ENCODE results near the gene TMEM101.

Gene TMEM101

GRCh38 chr17:44012391-44012790, 2.4 kb downstream of the TMEM101 start:
- no peak overlapping the region for H3K9ac ChIP-seq (ENCODE audit: low read depth, low read length, poor library complexity, severe bottlenecking)
- H3K4me1 ChIP-seq (ENCODE audit: insufficient read depth, low read length, poor library complexity, severe bottlenecking) = peaks cover 14% of the 10 kb centered on the region
- no peaks in the 10 kb centered on the region for H3F3A ChIP-seq (ENCODE audit: low read depth)
- no peak overlapping the region for H3K4me2 ChIP-seq (ENCODE audit: low read depth, low read length, poor library complexity, severe bottlenecking)
- TF ChIP-seq EZH2phosphoT487 (IDR thresholded peaks at IDR 0.05; ENCODE audit: borderline replicate concordance) (no peak), CTCF (conservative IDR thresholded peaks at IDR 0.05; ENCODE audit: low read length) (no peak)
- no peak overlapping the region for H3K4me3 ChIP-seq (ENCODE audit: low read length, poor library complexity, severe bottlenecking)
- no peaks in the 10 kb centered on the region for H3K9me2 ChIP-seq (replicated peaks; ENCODE audit: low read depth, low read length)
- H3K79me2 ChIP-seq (ENCODE audit: insufficient read depth, low read length) = peaks cover 11% of the 10 kb centered on the region; the same call in 1 of the 2 replicates
- no peaks in the 10 kb centered on the region for H3K27me3 ChIP-seq (ENCODE audit: insufficient read depth, low read length, poor library complexity, severe bottlenecking)
- H3K9me3 ChIP-seq (ENCODE audit: insufficient read depth, low read depth, low read length) = no peaks in the 10 kb centered on the region
- no peak overlapping the region for H2AFZ ChIP-seq (ENCODE audit: low read length)
- no peaks in the 10 kb centered on the region for H4K20me1 ChIP-seq (ENCODE audit: insufficient read depth, low read length, poor library complexity, severe bottlenecking)
- no peaks in the 10 kb centered on the region for H3K36me3 ChIP-seq (ENCODE audit: insufficient read depth, low read length)

- Histone ChIP-seq H3K27me3 (ENCODE audit: insufficient read depth, low read length, poor library complexity, severe bottlenecking) (no peaks in the 10 kb centered on the region), H3K79me2 (ENCODE audit: insufficient read depth, low read length) (peaks cover 11% of the 10 kb centered on the region; the same call in 1 of the 2 replicates), H3K9me3 (ENCODE audit: insufficient read depth, low read depth, low read length) (no peaks in the 10 kb centered on the region), H3K36me3 (ENCODE audit: insufficient read depth, low read length) (no peaks in the 10 kb centered on the region), H3K4me1 (ENCODE audit: insufficient read depth, low read length, poor library complexity, severe bottlenecking) (peaks cover 18% of the 10 kb centered on the region), H3F3A (ENCODE audit: low read depth) (no peaks in the 10 kb centered on the region), H2AFZ (ENCODE audit: low read length) (no peak overlapping the region), H3K4me3 (ENCODE audit: low read length, poor library complexity, severe bottlenecking) (no peak overlapping the region), H3K9me2 (replicated peaks; ENCODE audit: low read depth, low read length) (no peaks in the 10 kb centered on the region), H4K20me1 (ENCODE audit: insufficient read depth, low read length, poor library complexity, severe bottlenecking) (no peaks in the 10 kb centered on the region), H3K4me2 (ENCODE audit: low read depth, low read length, poor library complexity, severe bottlenecking) (no peak overlapping the region), H3K9ac (ENCODE audit: low read depth, low read length, poor library complexity, severe bottlenecking) (no peak overlapping the region)
- TF ChIP-seq CTCF (conservative IDR thresholded peaks at IDR 0.05; ENCODE audit: low read length) (no peak), EZH2phosphoT487 (IDR thresholded peaks at IDR 0.05; ENCODE audit: borderline replicate concordance) (no peak)
Observed at GRCh38 chr17:44011876-44012275, 2.9 kb downstream of the TMEM101 start.

GRCh38 chr17:44010966-44011647, 3.7 kb downstream of the TMEM101 start:
- no peaks in the 10 kb centered on the region for H3K9me3 ChIP-seq (ENCODE audit: insufficient read depth, low read depth, low read length)
- H3K4me1 ChIP-seq (ENCODE audit: insufficient read depth, low read length, poor library complexity, severe bottlenecking) = peaks cover 18% of the 10 kb centered on the region
- no peaks in the 10 kb centered on the region for H4K20me1 ChIP-seq (ENCODE audit: insufficient read depth, low read length, poor library complexity, severe bottlenecking)
- no peak overlapping the region for H2AFZ ChIP-seq (ENCODE audit: low read length)
- H3K4me2 ChIP-seq (ENCODE audit: low read depth, low read length, poor library complexity, severe bottlenecking) = no peak overlapping the region
- H3K4me3 ChIP-seq (ENCODE audit: low read length, poor library complexity, severe bottlenecking) = no peak overlapping the region
- H3K9me2 ChIP-seq (replicated peaks; ENCODE audit: low read depth, low read length) = no peaks in the 10 kb centered on the region
- H3K79me2 ChIP-seq (ENCODE audit: insufficient read depth, low read length) = peaks cover 11% of the 10 kb centered on the region; the same call in 1 of the 2 replicates
- no peaks in the 10 kb centered on the region for H3F3A ChIP-seq (ENCODE audit: low read depth)
- no peaks in the 10 kb centered on the region for H3K36me3 ChIP-seq (ENCODE audit: insufficient read depth, low read length)
- no peaks in the 10 kb centered on the region for H3K27me3 ChIP-seq (ENCODE audit: insufficient read depth, low read length, poor library complexity, severe bottlenecking)
- H3K9ac ChIP-seq (ENCODE audit: low read depth, low read length, poor library complexity, severe bottlenecking) = no peak overlapping the region
- TF ChIP-seq CTCF (conservative IDR thresholded peaks at IDR 0.05; ENCODE audit: low read length) (no peak), EZH2phosphoT487 (IDR thresholded peaks at IDR 0.05; ENCODE audit: borderline replicate concordance) (no peak)
